HEK293T (cell line): ENCODE data around the gene PSMA3.

Experiments
- CTBP1 ChIP-seq: fragments of 450-650 bp; IDR thresholded peaks from 2 replicates; pipeline ENCODE4 v1.6.1; 2016; ENCODE audit warnings: borderline replicate concordance
- ELF4 ChIP-seq: fragments of 450-650 bp; IDR thresholded peaks from 2 replicates; pipeline ENCODE4 v1.6.1; 2017; ENCODE audit warnings: antibody characterized with exemption
- FOXK2 ChIP-seq: fragments of 450-650 bp; IDR thresholded peaks from 2 replicates; pipeline ENCODE4 v1.6.1; 2016; ENCODE audit warnings: mild to moderate bottlenecking
- FOXM1 ChIP-seq: fragments of 450-650 bp; IDR thresholded peaks from 2 replicates; pipeline ENCODE4 v1.6.1; 2017; ENCODE audit warnings: mild to moderate bottlenecking, borderline replicate concordance
- LEF1 ChIP-seq: fragments of 450-650 bp; IDR thresholded peaks from 2 replicates; pipeline ENCODE4 v1.6.1; 2017; ENCODE audit warnings: mild to moderate bottlenecking, borderline replicate concordance

DNA sequence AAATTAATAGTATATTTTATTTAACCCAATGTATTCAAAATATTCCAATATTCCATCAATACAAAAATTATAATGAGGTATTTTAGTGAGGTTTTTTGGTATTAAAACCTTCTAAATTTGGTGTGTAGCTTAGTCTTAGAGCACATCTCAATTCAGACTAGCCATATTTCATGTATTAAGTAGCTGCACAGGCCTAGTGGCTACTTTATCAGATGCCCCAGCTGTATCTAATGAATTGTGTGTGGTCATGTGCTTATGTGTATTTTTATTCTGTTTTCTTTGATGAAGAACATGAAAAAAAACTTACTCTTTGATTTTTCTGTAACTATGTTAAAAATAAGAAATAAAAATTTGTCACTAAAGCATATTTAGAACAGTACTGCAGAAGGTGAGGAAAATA, 31.5 kb upstream of the PSMA3 start:
- TF ChIP-seq FOXK2, result no peak
- TF ChIP-seq CTBP1, result no peak
- TF ChIP-seq ELF4, result no peak
- TF ChIP-seq FOXM1, result no peak
- no peak for TF ChIP-seq LEF1
